ENCODE measurements around the gene BACE1. TPM values are rescaled to one million over a fixed set of nuclear protein-coding genes. Genes with fewer than 3 reads are reported as not detected.
A peak's percentile ranks its signal among the peaks of the same experiment; 100 is the strongest.

The BACE1 gene
- total RNA-seq, 1 donor from 2014 or later = 4.2 TPM

DNA sequence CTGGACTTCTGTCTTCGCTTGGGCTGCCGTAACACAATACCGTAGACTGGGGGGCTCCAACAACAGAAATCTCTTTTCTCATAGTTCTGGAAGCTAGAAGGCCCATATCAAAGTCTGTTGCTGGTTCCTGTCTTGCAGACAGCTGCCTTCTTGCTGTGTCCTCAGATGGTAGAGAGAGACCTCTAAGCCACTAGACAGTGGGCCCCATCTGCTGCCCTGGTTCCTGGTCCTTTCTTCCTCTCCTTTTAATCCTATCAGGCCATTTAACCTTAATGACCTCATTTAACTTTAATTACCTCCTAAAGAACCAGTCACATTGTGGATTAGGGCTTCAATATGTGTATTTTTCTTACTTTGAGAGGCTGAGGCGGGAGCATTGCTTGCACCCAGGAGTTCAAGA lies 21.0 kb upstream of the BACE1 start:
- Histone ChIP-seq H3K27me3 (ENCODE audit: control insufficient read depth, insufficient read depth, low read length) (no peaks in the 10 kb centered on the region), H3K36me3 (ENCODE audit: control insufficient read depth, insufficient read depth, low read length) (peaks cover 6% of the 10 kb centered on the region), H3K4me3 (ENCODE audit: low read depth, low read length) (no peak overlapping the region)
- DNase-seq (ENCODE audit: low read depth) (no peak), FAIRE-seq (no peak)
- TF ChIP-seq, protein P1, sequence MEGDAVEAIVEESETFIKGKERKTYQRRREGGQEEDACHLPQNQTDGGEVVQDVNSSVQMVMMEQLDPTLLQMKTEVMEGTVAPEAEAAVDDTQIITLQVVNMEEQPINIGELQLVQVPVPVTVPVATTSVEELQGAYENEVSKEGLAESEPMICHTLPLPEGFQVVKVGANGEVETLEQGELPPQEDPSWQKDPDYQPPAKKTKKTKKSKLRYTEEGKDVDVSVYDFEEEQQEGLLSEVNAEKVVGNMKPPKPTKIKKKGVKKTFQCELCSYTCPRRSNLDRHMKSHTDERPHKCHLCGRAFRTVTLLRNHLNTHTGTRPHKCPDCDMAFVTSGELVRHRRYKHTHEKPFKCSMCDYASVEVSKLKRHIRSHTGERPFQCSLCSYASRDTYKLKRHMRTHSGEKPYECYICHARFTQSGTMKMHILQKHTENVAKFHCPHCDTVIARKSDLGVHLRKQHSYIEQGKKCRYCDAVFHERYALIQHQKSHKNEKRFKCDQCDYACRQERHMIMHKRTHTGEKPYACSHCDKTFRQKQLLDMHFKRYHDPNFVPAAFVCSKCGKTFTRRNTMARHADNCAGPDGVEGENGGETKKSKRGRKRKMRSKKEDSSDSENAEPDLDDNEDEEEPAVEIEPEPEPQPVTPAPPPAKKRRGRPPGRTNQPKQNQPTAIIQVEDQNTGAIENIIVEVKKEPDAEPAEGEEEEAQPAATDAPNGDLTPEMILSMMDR (IDR thresholded peaks at IDR 0.05; ENCODE audit: insufficient read depth, low read length, severe bottlenecking) = no peak

DNA sequence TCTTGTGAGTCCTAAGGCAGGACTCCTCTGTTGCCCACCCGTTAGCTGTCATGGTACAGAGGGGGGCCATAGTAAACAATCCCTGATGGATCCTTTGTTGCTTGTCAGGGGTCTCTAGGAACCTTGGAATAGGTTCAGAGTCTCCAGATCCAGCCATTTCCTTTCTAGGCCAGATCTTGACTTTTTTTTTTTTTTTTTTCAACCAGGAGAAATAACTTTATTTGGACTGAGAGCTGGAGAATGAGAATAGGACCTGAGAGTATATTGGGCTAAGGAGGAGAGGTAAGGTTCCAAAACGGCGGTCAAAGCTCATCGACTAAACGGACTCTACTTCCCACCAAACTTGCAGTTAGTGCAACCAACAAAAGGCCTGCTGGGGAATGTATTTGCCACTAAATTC lies 19.3 kb upstream of the BACE1 start:
- Histone ChIP-seq H3K4me3 (ENCODE audit: low read depth, low read length) (no peak overlapping the region), H3K27me3 (ENCODE audit: control insufficient read depth, insufficient read depth, low read length) (no peaks in the 10 kb centered on the region), H3K36me3 (ENCODE audit: control insufficient read depth, insufficient read depth, low read length) (peaks cover 6% of the 10 kb centered on the region)
- no peak for DNase-seq (ENCODE audit: low read depth)
- TF ChIP-seq, protein P1 (IDR thresholded peaks at IDR 0.05; ENCODE audit: insufficient read depth, low read length, severe bottlenecking) = no peak
- FAIRE-seq = no peak

DNA sequence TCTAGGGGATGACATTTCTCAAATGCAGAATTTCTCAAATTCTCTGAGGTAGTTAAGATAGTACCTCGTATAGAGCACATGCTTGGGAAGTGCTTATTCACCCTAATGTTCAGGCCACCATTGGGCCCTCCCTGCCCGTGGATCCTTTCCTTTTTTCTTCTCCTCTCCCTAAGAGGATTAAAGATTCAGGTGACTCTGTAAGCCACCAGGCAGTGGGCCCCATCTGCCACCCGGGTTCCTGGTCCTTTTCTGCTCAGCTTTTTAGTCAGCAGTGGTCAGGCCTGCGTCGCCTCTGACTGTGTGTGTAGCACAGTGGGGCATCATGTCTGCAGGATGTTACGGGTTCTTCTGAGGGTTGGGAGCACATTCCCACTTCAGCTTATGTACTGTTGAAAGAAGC lies 18.8 kb upstream of the BACE1 start:
- no peak for FAIRE-seq
- Histone ChIP-seq H3K36me3 (ENCODE audit: control insufficient read depth, insufficient read depth, low read length) (peaks cover 6% of the 10 kb centered on the region), H3K4me3 (ENCODE audit: low read depth, low read length) (no peak overlapping the region), H3K27me3 (ENCODE audit: control insufficient read depth, insufficient read depth, low read length) (no peaks in the 10 kb centered on the region)
- no peak for DNase-seq (ENCODE audit: low read depth)
- TF ChIP-seq, protein P1 (IDR thresholded peaks at IDR 0.05; ENCODE audit: insufficient read depth, low read length, severe bottlenecking) = no peak

DNA sequence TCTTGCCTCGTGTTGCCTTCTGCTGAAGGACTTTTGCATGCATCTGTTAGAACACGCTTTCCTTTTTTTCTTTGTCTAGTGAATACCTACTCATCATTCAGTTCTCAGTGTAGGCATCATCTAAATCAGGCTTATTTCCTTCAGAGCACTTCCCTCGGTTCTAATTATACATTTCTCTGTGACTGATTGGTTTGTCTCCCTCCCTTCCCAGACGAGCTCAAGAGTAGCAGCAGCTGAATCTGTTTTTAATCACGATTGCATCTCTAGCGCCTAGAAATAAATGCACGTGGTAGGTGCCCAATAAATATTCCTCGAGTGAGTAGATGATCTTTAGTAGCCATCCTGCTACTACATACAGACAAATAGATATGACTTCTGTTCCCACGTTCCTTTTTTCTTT lies 17.9 kb upstream of the BACE1 start:
- H3K27me3 ChIP-seq (ENCODE audit: control insufficient read depth, insufficient read depth, low read length) = no peaks in the 10 kb centered on the region
- H3K4me3 ChIP-seq (ENCODE audit: low read depth, low read length) = no peak overlapping the region
- no peak for DNase-seq (ENCODE audit: low read depth)
- FAIRE-seq = no peak
- TF ChIP-seq, protein P1 (IDR thresholded peaks at IDR 0.05; ENCODE audit: insufficient read depth, low read length, severe bottlenecking) = no peak
- H3K36me3 ChIP-seq (ENCODE audit: control insufficient read depth, insufficient read depth, low read length) = peaks cover 6% of the 10 kb centered on the region

DNA sequence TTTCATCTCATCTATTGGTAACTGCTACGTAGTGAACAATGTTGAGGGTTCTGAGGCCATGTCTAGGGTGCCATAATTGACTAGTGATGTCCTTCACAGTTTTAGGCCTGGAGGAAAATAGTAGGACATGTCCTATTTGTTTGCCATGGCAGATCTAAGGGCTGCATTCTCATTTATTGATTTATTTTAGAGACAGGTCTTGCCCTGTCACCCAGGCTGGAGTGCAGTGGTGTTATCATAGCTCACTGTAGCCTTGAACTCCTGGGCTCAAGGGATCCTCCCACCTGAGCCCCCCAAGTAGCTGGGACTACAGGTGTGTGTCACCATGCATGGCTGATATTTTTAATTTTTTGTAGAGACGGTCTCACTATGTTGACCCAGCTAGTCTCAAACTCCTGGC lies 16.8 kb upstream of the BACE1 start:
- Histone ChIP-seq H3K36me3 (ENCODE audit: control insufficient read depth, insufficient read depth, low read length) (peaks cover 6% of the 10 kb centered on the region), H3K4me3 (ENCODE audit: low read depth, low read length) (no peak overlapping the region), H3K27me3 (ENCODE audit: control insufficient read depth, insufficient read depth, low read length) (no peaks in the 10 kb centered on the region)
- FAIRE-seq (no peak), DNase-seq (ENCODE audit: low read depth) (no peak)
- TF ChIP-seq, protein P1 (IDR thresholded peaks at IDR 0.05; ENCODE audit: insufficient read depth, low read length, severe bottlenecking) = no peak

DNA sequence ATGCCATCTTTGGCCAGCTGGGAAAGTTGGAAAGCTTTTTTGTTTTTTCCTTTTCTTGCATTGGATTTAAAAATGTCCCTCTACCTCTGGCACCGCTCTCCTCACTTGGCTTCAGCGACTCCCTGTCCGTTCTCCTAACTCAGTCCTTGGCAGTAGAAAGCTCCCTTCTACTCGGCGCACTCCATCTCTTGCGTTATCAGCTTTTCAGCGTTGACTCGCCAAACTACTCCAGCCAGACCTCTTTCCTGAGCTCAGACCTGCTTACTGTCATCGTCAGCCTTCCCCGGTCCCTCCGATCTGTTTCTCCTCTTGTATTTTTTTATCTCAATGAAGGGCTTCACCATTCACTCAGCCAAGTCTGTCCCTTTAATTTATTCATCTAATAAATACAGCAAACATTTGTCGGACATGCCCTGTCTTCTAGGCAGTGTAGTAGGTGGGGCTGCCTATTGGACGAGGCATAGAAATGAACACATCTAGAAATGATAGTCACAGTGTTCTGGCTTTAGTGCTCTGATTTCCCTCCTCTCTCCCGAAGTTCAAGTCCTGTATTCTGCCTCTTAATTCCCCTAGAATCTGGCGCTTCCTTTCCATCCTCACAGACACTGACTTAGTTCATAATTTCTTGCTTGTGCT lies 12.4 kb upstream of the BACE1 start:
- peak overlapping the region; percentile 78 for H3K4me3 ChIP-seq (ENCODE audit: low read depth, low read length)
- H3K27me3 ChIP-seq (ENCODE audit: control insufficient read depth, insufficient read depth, low read length) = no peaks in the 10 kb centered on the region
- H3K36me3 ChIP-seq (ENCODE audit: control insufficient read depth, insufficient read depth, low read length) = peaks cover 1% of the 10 kb centered on the region
- DNase-seq (ENCODE audit: low read depth) (peak; percentile 60), FAIRE-seq (no peak)
- TF ChIP-seq, protein P1 (IDR thresholded peaks at IDR 0.05; ENCODE audit: insufficient read depth, low read length, severe bottlenecking) = no peak
